NCI-H69 (cell line): ENCODE data around the gene MEGF10.
A peak's percentile ranks its signal among the peaks of the same experiment; 100 is the strongest.
"Not testable (repeated sequence)": the region's sequence is repeated elsewhere in the genome, so short reads cannot be mapped to it uniquely, and the experiment has no call there.

Source experiments
- DNase-seq: peaks from one replicate; lab custom pipeline; 2025; lab: John Stamatoyannopoulos, UW

MEGF10 gene

DNA sequence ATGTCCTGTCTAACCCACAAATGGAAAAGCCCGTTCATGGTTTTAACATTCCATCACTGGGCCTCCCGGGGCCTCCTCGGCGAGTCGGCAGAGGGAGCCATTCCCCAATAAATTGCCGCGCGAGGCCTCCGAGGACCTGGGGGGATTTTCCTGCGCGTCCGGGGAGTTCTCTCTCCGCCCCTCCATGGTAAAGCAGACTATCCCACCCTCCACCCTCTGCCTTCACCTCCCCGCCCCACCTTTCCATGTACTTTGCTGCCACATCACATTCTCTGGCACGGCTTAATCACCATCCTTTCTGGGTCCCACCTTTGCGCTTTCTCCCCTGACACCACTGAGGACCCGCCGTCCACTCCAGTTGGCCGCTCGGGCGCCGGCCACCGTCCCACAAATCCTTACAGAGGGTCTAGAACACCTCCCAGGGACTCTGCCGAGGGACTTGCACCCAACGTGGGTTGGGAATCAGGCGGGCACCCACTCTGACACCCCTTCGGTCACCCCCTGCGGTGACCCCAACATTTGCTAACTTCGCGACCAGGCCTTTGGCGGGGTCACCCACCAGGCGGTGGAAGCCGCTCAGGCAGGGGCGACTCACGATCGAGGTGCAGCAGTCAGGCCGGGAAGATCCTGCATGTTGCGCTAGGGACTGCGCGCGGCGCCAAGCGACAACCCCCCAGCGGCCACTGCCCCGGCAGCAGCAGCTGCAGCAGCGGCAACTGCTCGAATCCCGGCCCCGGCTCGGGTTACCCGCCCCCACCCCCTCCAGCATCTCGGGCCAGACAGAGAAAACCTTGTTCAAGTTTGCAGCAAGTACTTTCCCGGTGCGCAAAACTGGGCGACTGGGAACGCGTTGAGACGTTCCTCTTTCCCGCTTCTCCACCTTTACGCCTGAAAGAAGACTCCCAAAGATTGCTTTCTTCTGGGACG, at the start of gene MEGF10:
TSS of gene MEGF10 (plus strand) at position 778 of the 927 bp plus-strand sequence. CDS start 40,513 bp downstream, outside the sequence.
- peak; percentile 53 for DNase-seq

GRCh38 chr5:127243011-127243410, 47.6 kb upstream of the MEGF10 start:
- no peak for DNase-seq

- DNase-seq: no peak
Measured at GRCh38 chr5:127254729-127255284, 35.8 kb upstream of the MEGF10 start.

- DNase-seq: no peak
Measured at GRCh38 chr5:127256886-127257597, 33.6 kb upstream of the MEGF10 start.

DNA sequence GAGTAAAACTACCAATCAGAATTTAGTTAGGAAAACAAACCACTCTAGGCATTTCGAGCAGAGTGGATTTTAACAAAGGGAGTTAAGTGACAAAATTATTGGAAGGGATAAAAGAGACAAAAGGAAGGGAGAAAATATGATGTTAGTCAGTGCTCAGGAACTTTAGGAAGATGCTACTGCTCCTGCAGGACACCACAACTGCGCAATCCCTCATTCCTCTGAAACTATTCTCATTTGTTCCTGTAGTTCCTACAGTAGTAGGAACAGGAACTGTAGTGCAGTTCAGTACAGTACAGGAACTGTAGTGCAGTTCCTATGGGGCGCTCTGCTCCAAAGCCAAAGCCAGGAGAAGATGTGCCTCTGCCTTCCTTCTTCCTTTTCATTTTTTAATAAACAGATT, 29.9 kb upstream of the MEGF10 start:
- DNase-seq: no peak

DNA sequence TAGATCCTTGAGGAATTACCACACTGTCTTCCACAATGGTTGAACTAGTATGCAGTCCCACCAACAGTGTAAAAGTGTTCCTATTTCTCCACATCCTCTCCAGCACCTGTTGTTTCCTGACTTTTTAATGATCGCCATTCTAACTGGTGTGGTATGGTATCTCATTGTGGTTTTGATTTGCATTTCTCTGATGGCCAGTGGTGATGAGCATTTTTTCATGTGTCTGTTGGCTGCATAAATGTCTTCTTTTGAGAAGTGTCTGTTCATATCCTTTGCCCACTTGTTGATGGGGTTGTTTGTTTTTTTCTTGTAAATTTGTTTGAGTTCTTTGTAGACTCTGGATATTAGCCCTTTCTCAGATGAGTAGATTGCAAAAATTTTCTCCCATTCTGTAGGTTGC, 25.1 kb upstream of the MEGF10 start:
- not testable (repeated sequence) for DNase-seq

DNA sequence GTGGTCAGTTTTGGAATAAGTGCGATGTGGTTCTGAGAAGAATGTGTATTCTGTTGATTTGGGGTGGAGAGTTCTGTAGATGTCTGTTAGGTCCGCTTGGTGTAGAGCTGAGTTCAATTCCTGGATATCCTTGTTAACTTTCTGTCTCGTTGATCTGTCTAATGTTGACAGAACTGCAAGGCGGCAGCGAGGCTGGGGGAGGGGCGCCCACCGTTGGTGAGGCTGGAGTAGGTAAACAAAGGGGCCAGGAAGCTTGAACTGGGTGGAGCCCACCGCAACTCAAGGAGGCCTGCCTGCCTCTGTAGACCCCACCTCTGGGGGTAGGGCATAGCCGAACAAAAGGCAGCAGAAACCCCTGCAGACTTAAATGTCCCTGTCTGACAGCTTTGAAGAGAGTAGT, 22.3 kb upstream of the MEGF10 start:
- not testable (repeated sequence) for DNase-seq

DNA sequence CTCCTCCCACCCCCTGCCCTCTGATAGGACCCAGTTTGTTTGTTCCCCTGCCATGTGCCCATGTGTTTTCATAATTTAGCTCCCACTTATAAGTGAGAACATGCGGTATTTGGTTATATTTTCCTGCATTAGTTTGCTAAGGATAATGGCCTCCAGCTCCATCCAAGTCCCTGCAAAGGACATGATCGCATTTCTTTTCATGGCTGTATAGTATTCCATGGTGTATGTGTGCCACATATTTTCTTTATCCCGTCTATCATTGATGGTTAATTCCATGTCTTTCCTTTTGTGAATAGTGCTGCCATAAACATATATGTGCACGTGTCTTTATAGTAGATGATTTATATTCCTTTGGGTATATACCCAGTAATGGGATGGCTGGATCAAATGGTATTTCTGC, 19.9 kb upstream of the MEGF10 start:
- not testable (repeated sequence) for DNase-seq

GRCh38 chr5:127275641-127276193, 14.9 kb upstream of the MEGF10 start:
- peak; percentile 62 for DNase-seq

DNA sequence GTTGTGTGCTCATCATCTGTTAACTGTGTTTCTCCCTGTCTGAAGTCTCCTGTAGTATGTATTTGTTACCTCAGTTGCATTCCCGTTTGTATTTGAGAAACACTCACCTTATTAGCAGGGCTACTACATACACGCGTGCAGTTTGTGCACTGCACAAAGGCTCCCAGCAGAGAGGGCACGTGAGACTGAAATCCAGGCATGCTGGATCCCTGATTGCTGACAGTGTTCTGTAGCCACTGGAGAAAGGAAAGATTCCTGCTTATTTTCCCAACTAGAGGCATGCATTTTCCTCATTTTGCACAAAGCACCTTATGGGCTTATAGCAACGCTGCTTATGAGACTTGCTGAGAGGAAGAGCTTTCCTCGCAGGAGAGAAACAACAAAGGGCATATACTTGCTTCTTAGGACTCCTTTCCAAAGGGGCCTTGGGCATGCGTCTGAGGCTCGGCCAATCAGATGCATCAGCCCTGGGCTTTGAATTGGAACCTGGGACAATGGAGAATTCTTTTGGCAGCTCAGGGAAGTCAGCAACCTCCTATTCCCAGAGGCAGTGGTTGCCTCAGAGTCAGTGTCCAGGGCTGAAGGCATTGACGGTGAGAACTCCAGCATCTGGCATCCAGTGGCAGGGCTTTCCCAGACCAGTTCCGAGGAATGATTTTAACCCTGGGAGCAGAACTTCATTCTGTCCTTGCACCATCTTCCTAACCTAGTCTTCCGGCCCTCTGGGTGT, 9.9 kb upstream of the MEGF10 start:
- DNase-seq: peak; percentile 87

- no peak for DNase-seq
Measured at GRCh38 chr5:127281609-127282008, 9.0 kb upstream of the MEGF10 start.

- no peak for DNase-seq
Measured at GRCh38 chr5:127288676-127289075, 1.9 kb upstream of the MEGF10 start.

DNA sequence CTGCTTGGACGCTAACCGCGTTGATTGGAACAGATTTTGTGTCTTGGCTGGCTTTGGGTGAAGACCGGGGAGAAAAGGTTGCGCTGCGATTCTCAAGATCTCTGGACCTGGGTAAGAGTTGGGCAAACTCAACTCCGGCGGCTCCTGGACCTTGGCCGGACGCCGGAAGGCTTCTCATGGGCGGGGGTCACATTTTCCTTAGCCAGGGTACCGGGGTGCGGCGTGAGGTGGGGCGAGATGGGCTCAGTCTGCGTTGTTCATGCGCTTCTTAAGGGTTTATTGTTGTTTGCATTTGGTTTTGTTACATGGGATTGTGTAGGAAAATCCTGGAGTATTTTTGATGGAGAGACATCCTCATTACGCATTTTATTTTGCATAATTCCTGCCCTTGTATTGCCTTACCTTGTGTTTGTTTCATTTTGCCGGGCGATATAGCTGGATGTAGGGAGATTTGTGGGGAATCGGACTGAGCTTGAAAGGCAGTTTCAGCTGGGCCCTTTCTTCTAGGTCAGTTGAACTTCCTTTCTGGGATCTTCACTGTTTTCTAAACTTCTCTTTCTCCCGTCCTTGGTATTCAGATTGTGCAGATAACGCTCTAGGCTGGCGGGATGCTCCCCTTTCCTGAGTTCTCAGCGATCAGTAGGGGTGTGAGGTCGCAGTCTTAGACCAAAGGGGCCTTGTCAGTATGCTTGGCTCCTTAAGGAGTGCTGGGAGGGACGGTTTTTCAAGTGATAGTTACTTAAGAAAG, 524 bp downstream of the MEGF10 start:
- no peak for DNase-seq

DNA sequence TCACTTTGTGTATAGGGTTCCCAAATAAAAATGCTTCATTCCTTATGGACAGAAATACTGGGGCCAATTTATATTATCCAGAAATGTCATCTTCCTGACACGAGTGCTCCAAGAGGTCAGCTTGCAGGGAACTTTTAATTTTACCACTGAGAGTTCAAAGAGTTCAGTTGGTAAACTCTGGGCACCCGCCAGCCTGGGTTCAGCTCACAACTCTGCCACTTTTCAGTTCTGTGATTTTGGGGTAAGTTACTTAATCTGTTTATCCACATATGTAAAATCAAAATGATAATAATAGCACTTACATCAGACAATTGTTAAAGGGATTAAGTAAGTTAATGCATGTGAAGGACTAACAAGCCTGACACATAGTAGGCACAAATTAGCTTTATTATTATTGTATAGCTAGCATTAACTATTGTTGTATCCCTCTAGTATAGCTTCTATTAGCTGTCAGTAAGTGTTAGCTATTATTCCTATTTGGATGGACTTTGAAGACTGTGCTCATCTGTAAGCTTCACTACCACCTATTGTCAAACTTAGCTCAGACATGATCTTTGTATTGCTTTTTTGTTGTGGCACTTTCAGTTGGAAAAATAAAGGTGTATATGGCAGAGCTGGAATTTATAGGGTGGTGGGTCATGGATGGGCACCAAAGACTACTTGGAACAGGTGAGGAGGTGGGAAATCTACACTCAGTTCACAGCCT, 1.6 kb downstream of the MEGF10 start:
- DNase-seq: no peak

- DNase-seq: no peak
Measured at GRCh38 chr5:127293373-127293772, 2.8 kb downstream of the MEGF10 start.

DNA sequence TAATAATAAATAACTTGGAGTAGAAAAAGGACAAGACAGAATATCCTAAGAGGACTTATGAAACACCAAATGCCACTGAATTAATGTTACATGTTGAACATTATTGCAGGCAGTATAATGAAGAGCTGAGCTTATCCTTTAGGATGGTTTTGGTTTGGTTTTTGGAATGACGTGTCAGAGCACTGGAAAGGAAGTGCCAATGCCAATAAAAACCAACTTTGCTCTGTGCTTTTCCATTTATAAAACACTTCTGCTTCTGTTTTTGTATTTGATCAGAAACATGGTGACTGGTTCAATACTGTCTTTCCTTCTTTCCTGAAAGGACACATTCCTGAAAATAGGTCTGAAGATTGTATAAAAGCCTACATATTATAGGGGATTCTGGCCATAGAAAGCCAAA, 4.2 kb downstream of the MEGF10 start:
- no peak for DNase-seq

GRCh38 chr5:127295454-127295853, 4.9 kb downstream of the MEGF10 start:
- no peak for DNase-seq

DNA sequence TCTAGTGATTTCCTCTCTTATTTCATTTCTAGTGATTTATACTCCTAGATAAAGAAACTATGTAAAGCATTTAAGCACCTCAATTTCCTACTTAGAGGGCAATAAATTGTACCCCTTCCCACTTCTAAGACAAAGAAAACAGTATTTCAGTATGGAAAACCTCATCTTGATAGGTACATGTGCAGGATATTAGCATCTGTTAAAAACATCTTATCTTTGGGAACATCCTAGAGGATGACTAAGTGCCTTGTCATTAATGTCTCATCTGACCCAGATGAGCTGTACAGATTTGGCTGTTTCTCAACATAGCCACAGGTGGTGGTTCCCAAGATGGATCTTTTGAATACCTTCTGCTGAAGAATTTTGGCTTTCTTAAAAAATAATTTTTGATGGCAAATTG, 5.7 kb downstream of the MEGF10 start:
- no peak for DNase-seq

- not testable (repeated sequence) for DNase-seq
Measured at GRCh38 chr5:127296894-127297293, 6.3 kb downstream of the MEGF10 start.

- peak; percentile 13 for DNase-seq
Measured at GRCh38 chr5:127297348-127298035, 6.9 kb downstream of the MEGF10 start.
